GF-D8 (cell line): Measurements from ENCODE around the gene HDAC5.

Source experiments
- DNase-seq: peaks from one replicate; lab custom pipeline; 2025; lab: John Stamatoyannopoulos, UW

The HDAC5 gene

GRCh38 chr17:44086364-44087311 is 36.8 kb downstream of the HDAC5 start:
- DNase-seq: no peak

GRCh38 chr17:44085908-44086307 is 37.5 kb downstream of the HDAC5 start:
- no peak for DNase-seq

- no peak for DNase-seq
Observed at GRCh38 chr17:44084921-44085320, 38.5 kb downstream of the HDAC5 start.

- no peak for DNase-seq
Observed at GRCh38 chr17:44084131-44084538, 39.3 kb downstream of the HDAC5 start.

GRCh38 chr17:44083250-44083849 is 40.1 kb downstream of the HDAC5 start:
- no peak for DNase-seq

GRCh38 chr17:44082256-44082927 is 41.0 kb downstream of the HDAC5 start:
- DNase-seq: no peak

GRCh38 chr17:44081681-44082080 is 41.8 kb downstream of the HDAC5 start:
- no peak for DNase-seq

GRCh38 chr17:44079877-44080821 is 43.3 kb downstream of the HDAC5 start:
- DNase-seq: no peak

- DNase-seq: no peak
Observed at GRCh38 chr17:44078412-44078811, 45.0 kb downstream of the HDAC5 start.

GRCh38 chr17:44077595-44077909 is 45.9 kb downstream of the HDAC5 start:
- DNase-seq: peak; percentile 57

- no peak for DNase-seq
Observed at GRCh38 chr17:44076716-44077594, 46.5 kb downstream of the HDAC5 start.

- DNase-seq: no peak
Observed at GRCh38 chr17:44075598-44076293, 47.7 kb downstream of the HDAC5 start.

GRCh38 chr17:44074911-44075285 is 48.5 kb downstream of the HDAC5 start:
- DNase-seq: no peak

- DNase-seq: no peak
Observed at GRCh38 chr17:44074231-44074910, 49.1 kb downstream of the HDAC5 start.

GRCh38 chr17:44071772-44072171 is 51.7 kb downstream of the HDAC5 start:
- peak; percentile 12 for DNase-seq

GRCh38 chr17:44071198-44071520 is 52.3 kb downstream of the HDAC5 start:
- no peak for DNase-seq

GRCh38 chr17:44070455-44071197 is 52.8 kb downstream of the HDAC5 start, which contains the start of gene G6PC3:
Gene G6PC3, plus strand, starts transcription at chr17:44070735. Its CDS starts 231 bp downstream, at chr17:44070966.
- peak; percentile 92 for DNase-seq

GRCh38 chr17:44069974-44070454 is 53.4 kb downstream of the HDAC5 start:
- peak; percentile 68 for DNase-seq

GRCh38 chr17:44067545-44067940 is 55.9 kb downstream of the HDAC5 start:
- no peak for DNase-seq
